ENCODE measurements around the gene POLE. TPM values are rescaled to one million over a fixed set of nuclear protein-coding genes. Genes with fewer than 3 reads are reported as not detected.

POLE gene
- total and polyA plus RNA-seq, 10 of the 15 experiments (the other 5 are each of a cell fraction or from before 2014, with no cell fraction given), result 2.3 to 103 (median 37.1) TPM

GRCh38 chr12:132700212-132700822, 13.2 kb upstream of the POLE start (continued):
- peak in 1 of 2 experiments; percentile 70; a peak in 2 of 4 replicates for TF ChIP-seq EP300 (IDR thresholded peaks at IDR 0.05; ENCODE audit: borderline replicate concordance in 1 of 2, control insufficient read depth in 1 of 2, low read depth in 2 of 2, low read length in 2 of 2)
- 0 out of 3 replicates have a peak, but pooled peaks of 1 of the 2 experiments have one; percentile 37 for TF ChIP-seq EGR1 (IDR thresholded peaks at IDR 0.05; ENCODE audit: borderline replicate concordance in 1 of 2, low read depth in 2 of 2, low read length in 2 of 2)
- TF ChIP-seq EZH2 (IDR thresholded peaks at IDR 0.05; ENCODE audit: borderline replicate concordance, control insufficient read depth, low read depth, low read length), result no peak
- no peak for TF ChIP-seq RCOR1 (conservative IDR thresholded peaks at IDR 0.05; ENCODE audit: low read depth, low read length)
- TF ChIP-seq MEF2B (IDR thresholded peaks at IDR 0.05; ENCODE audit: partially characterized antibody, poor library complexity, severe bottlenecking), result peak; percentile 46
- TF ChIP-seq WRNIP1 (IDR thresholded peaks at IDR 0.05; ENCODE audit: borderline replicate concordance, low read depth, low read length), result no peak
- TF ChIP-seq BCL3 (IDR thresholded peaks at IDR 0.05; ENCODE audit: borderline replicate concordance, insufficient read depth, low read depth, low read length, poor library complexity, severe bottlenecking), result no peak
- TF ChIP-seq SIN3A (IDR thresholded peaks at IDR 0.05; ENCODE audit: low read depth, low read length), result no peak
- 0 out of 2 replicates have a peak, but pooled peaks have one; percentile 76 for TF ChIP-seq NBN (IDR thresholded peaks at IDR 0.05)
- no peak for TF ChIP-seq PKNOX1 (IDR thresholded peaks at IDR 0.05)
- TF ChIP-seq ATF7 (IDR thresholded peaks at IDR 0.05; ENCODE audit: low read depth), result peak; percentile 55; the same call in 1 of the 2 replicates
- no peak for TF ChIP-seq KLF5 (IDR thresholded peaks at IDR 0.05; ENCODE audit: partially characterized antibody)
- 0 out of 2 replicates have a peak, but pooled peaks have one; percentile 63 for TF ChIP-seq MEF2A (IDR thresholded peaks at IDR 0.05; ENCODE audit: insufficient read depth, low read depth, low read length)
- no peak for TF ChIP-seq EED (IDR thresholded peaks at IDR 0.05; ENCODE audit: low read depth)
- peak; percentile 78 for TF ChIP-seq SKIL (IDR thresholded peaks at IDR 0.05; ENCODE audit: low read depth, poor library complexity, severe bottlenecking)
- TF ChIP-seq ZNF274 (IDR thresholded peaks at IDR 0.05; ENCODE audit: insufficient read depth, insufficient read length), result no peak
- peak; percentile 90 for TF ChIP-seq POU2F2 (IDR thresholded peaks at IDR 0.05; ENCODE audit: borderline replicate concordance, low read depth, low read length)
- peak; percentile 62 for TF ChIP-seq MLLT1 (IDR thresholded peaks at IDR 0.05)
- TF ChIP-seq PAX5 (IDR thresholded peaks at IDR 0.05; ENCODE audit: borderline replicate concordance, low read depth, low read length), result peak; percentile 34; the same call in 1 of the 2 replicates

Data from GM12878 (cell line).